ENCODE results near the gene SYK.
"Not testable (repeated sequence)": the region's sequence is repeated elsewhere in the genome, so short reads cannot be mapped to it uniquely, and the experiment has no call there.

Gene SYK

GRCh38 chr9:90882991-90883600, 81.5 kb downstream of the SYK start:
- no peak for DNase-seq

- no peak for DNase-seq
These were observed 82.0 kb downstream of the SYK start for GRCh38 chr9:90883661-90884060.

- DNase-seq = no peak
These were observed 82.6 kb downstream of the SYK start for GRCh38 chr9:90884178-90884577.

GRCh38 chr9:90886868-90887267, 85.2 kb downstream of the SYK start:
- DNase-seq = not testable (repeated sequence)

- DNase-seq = no peak
These were observed 87.3 kb downstream of the SYK start for GRCh38 chr9:90888941-90889340.

GRCh38 chr9:90890146-90890810, 88.7 kb downstream of the SYK start:
- DNase-seq = no peak

- DNase-seq = no peak
These were observed 89.9 kb downstream of the SYK start for GRCh38 chr9:90891308-90892040.

GRCh38 chr9:90892918-90893317, 91.3 kb downstream of the SYK start:
- DNase-seq = no peak

- DNase-seq = no peak
These were observed 92.1 kb downstream of the SYK start for GRCh38 chr9:90893706-90894105.

- peak; percentile 7 to 20 for DNase-seq
These were observed 93.5 kb downstream of the SYK start for GRCh38 chr9:90894986-90895687.

GRCh38 chr9:90895786-90896185, 94.2 kb downstream of the SYK start:
- no peak for DNase-seq

- no peak for DNase-seq
These were observed 94.6 kb downstream of the SYK start for GRCh38 chr9:90896231-90896630.

- DNase-seq = no peak
These were observed 96.6 kb downstream of the SYK start for GRCh38 chr9:90898228-90898627.

GRCh38 chr9:90899287-90899686, 97.7 kb downstream of the SYK start:
- no peak for DNase-seq

GRCh38 chr9:90900130-90900529, 98.5 kb downstream of the SYK start:
- no peak for DNase-seq

GRCh38 chr9:90901933-90902332, 100.3 kb downstream of the SYK start:
- no peak for DNase-seq

GRCh38 chr9:90903766-90904424, 102.3 kb downstream of the SYK start:
- DNase-seq = no peak

GRCh38 chr9:90904706-90905478, 103.3 kb downstream of the SYK start:
- no peak for DNase-seq

GRCh38 chr9:90905822-90906221, 104.2 kb downstream of the SYK start:
- DNase-seq = no peak

GRCh38 chr9:90906316-90907055, 104.9 kb downstream of the SYK start:
- DNase-seq = no peak

GRCh38 chr9:90907056-90907445, 105.4 kb downstream of the SYK start:
- no peak for DNase-seq

- no peak for DNase-seq
These were observed 106.2 kb downstream of the SYK start for GRCh38 chr9:90907790-90908189.
